ENCODE data around the gene FAM9B.

DNA sequence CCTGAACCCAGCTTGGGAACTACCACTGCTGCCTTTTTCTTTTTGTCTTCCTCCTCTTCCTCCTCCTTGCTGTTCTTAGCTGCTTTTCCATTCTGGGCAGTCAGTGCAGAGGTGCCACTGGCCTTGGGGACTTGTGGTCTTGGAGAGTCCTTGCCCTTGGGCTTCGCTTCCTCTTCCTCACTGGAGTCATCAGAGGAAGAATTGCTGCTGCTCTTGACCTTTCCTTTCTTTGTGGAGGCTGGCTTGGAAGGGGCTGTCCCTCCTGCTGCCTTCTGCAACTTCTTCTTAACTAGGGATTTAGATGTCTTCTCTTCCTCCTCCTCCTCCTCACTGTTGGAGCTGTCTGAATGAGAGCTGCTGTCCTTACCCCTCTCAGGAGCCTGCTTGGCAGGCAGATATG is 53.2 kb downstream of the FAM9B start:
- TF ChIP-seq, protein P1, sequence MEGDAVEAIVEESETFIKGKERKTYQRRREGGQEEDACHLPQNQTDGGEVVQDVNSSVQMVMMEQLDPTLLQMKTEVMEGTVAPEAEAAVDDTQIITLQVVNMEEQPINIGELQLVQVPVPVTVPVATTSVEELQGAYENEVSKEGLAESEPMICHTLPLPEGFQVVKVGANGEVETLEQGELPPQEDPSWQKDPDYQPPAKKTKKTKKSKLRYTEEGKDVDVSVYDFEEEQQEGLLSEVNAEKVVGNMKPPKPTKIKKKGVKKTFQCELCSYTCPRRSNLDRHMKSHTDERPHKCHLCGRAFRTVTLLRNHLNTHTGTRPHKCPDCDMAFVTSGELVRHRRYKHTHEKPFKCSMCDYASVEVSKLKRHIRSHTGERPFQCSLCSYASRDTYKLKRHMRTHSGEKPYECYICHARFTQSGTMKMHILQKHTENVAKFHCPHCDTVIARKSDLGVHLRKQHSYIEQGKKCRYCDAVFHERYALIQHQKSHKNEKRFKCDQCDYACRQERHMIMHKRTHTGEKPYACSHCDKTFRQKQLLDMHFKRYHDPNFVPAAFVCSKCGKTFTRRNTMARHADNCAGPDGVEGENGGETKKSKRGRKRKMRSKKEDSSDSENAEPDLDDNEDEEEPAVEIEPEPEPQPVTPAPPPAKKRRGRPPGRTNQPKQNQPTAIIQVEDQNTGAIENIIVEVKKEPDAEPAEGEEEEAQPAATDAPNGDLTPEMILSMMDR (IDR thresholded peaks at IDR 0.05; ENCODE audit: insufficient read depth, low read length) = no peak
- no peak for TF ChIP-seq POLR2AphosphoS5 (IDR thresholded peaks at IDR 0.05; ENCODE audit: low read depth)
